Heart left ventricle (tissue), 16 donors: ENCODE results near the gene GRP. TPM values are rescaled to one million over a fixed set of nuclear protein-coding genes. Genes with fewer than 3 reads are reported as not detected.

Experiments
- ATAC-seq, 4 donors: fragments of 200-7000 bp; cut with Tn5 transposase; one replicate each; pipeline ENCODE4 v1.9.1; 2020 to 2022; ENCODE audit warnings: moderate library complexity in 4 of 4, mild to moderate bottlenecking in 3 of 4, moderate number of reproducible peaks in 1 of 4
- DNase-seq, 5 donors: peaks; one replicate each; pipeline ENCODE4 v3.0.0-alpha.2; 2020
- H3K27ac ChIP-seq, 12 donors: fragments of 200-600 bp; sonication (generic) in 4 of 12; one replicate each; pipeline versions ENCODE4 v1.5.0 to v1.8.0; 2016 to 2022; ENCODE audit warnings: mild to moderate bottlenecking in 2 of 12
- H3K27me3 ChIP-seq, 9 donors: fragments of 200-600 bp; sonication (generic) in 2 of 9; one replicate each; pipeline versions ENCODE4 v1.5.1 to v1.8.0; 2016 to 2022; ENCODE audit warnings: mild to moderate bottlenecking in 3 of 9
- H3K36me3 ChIP-seq, 9 donors: fragments of 200-600 bp; sonication (generic) in 2 of 9; one replicate each; pipeline versions ENCODE4 v1.5.0 to v1.8.0; 2018 to 2022; ENCODE audit warnings: mild to moderate bottlenecking in 2 of 9
- H3K4me1 ChIP-seq, 12 donors: fragments of 200-600 bp; sonication (generic) in 4 of 12; one replicate each; pipeline versions ENCODE4 v1.5.0 to v1.8.0; 2016 to 2022; ENCODE audit warnings: mild to moderate bottlenecking in 3 of 12
- H3K4me3 ChIP-seq, 12 donors: fragments of 200-600 bp; sonication (generic) in 4 of 12; one replicate each; pipeline versions ENCODE4 v1.5.0 to v1.8.0; 2017 to 2022; ENCODE audit warnings: mild to moderate bottlenecking in 9 of 12, moderate library complexity in 4 of 12
- H3K9me3 ChIP-seq, 12 donors: fragments of 200-600 bp; sonication (generic) in 4 of 12; one replicate each; pipeline versions ENCODE4 v1.5.0 to v1.8.0; 2016 to 2022; ENCODE audit warnings: mild to moderate bottlenecking in 1 of 12
- CTCF ChIP-seq, 12 donors: fragments of 200-600 bp; sonication (generic) in 4 of 12; IDR thresholded peaks; one replicate each; pipeline versions ENCODE4 v1.5.0 to v1.8.0; 2018 to 2022; ENCODE audit warnings: antibody characterized with exemption in 12 of 12, mild to moderate bottlenecking in 5 of 12
- POLR2A ChIP-seq, 2 donors: fragments of 450-650 bp; IDR thresholded peaks; one replicate each; pipeline ENCODE4 v1.6.1; 2017; ENCODE audit warnings: antibody characterized with exemption in 2 of 2, mild to moderate bottlenecking in 2 of 2, moderate library complexity in 2 of 2
- WGBS, 4 donors: extraction: QIAGEN DNeasy Blood & Tissue Kit in 2 of 4; methylation state at CpG; one replicate each; pipeline versions ENCODE4 v1.1.5 to v1.1.7; 2013 to 2018; 5-methylcytosine and 5-hydroxymethylcytosine counted together
- intact Hi-C, 10 donors: fragments of 100-400 bp; cut with DNase I; formaldehyde crosslinking; loops; one replicate each; pipeline versions ENCODE4 v1.11.1 to v1.14.2; 2022
- polyA plus RNA-seq, 2 donors: library from polyadenylated mRNA; stranded (reverse); fragments of 200-250 nt; gene quantifications; one replicate each; pipeline ENCODE4 v1.2.3, GENCODE V29; 2013
- total RNA-seq, 9 donors: library from RNA; depleted of rRNA in 2 of 9; stranded (reverse); fragments of >200 nt in 2 of 9; fragmentation: NEBNext Ultra II Directional in 3 of 9; extraction: Animal tissue kit (Norgen Biotek cat#: 25700) in 3 of 9; gene quantifications; one replicate each; pipeline versions ENCODE4 v1.1.0 to v1.2.4, GENCODE V29; 2016 to 2023
- donor health status: ischemic (EF 13 %, LVEDD 7.1; RV severe dilation, severe dysfunction).
- donor health status: healthy with polysubstance abuse.
- donor health status: DM: no; HTN: yes; CAD: no.
- donor health status: DM: no; HTN: no; CAD: no.
- donor health status: ischemic (EF 25% LVEDD 6.9; RV normal size, moderate dysfunction).
- donor health status: ischemic (EF 25% LVEDD 5.7; RV mildly dilated, moderate dysfunction).
- donor health status: healthy.
- donor health status: DM: yes; HTN: yes; CAD: no.
- donor health status: ischemic (EF 35%, LVEDD 5.7; RV mildly dilated, moderate dysfunction).
- donor health status: nonischemic (EF 11% LVEDD 7.7; RV severe dilation, severe dysfunction).
- donor health status: DM: yes; HTN: yes; CAD: no.
- donor health status: PGD.
- donor health status: ischemic (EF 29% LVEDD 5.4; RV normal size, mild dysfunction).
- donor health status: nonischemic (EF 23%, LVEDD 6.1; RV moderate dilation, normal function).

Gene GRP
- total and polyA plus RNA-seq, 11 donors: not detected

- H3K4me1 ChIP-seq: no peaks in the 10 kb centered on the region
- peaks cover 9 to 88% (median 49%) of the 10 kb centered on the region in 9 donors for H3K27me3 ChIP-seq
- WGBS, 4 donors: 48 to 59% (median 54%) methylated on average over 1 of the region's 1 CpG
- ATAC-seq (no peak), DNase-seq (no peak)
- H3K27ac ChIP-seq: no peak overlapping the region
- no peaks in the 10 kb centered on the region for H3K9me3 ChIP-seq
- TF ChIP-seq POLR2A (IDR thresholded peaks at IDR 0.05) (no peak), CTCF (IDR thresholded peaks at IDR 0.05) (no peak)
- no peak overlapping the region for H3K4me3 ChIP-seq
- no peaks in the 10 kb centered on the region for H3K36me3 ChIP-seq
- intact Hi-C loops: no loop called here
Observed at GRCh38 chr18:59279722-59280121, 59.8 kb downstream of the GRP start.

Other genes starting within 250 kb of the GRP start
- 10 to 100 TPM; 10.2 to 44.0 (median 18.1) TPM for gene SEC11C, start 80.3 kb upstream of the GRP start, total RNA-seq
- 10 to 100 TPM; 16.9 to 73.9 TPM for gene SEC11C, start 80.3 kb upstream of the GRP start, polyA plus RNA-seq
- not detected for gene RAX, start 53.3 kb downstream of the GRP start, total RNA-seq
- not detected for gene RAX, start 53.3 kb downstream of the GRP start, polyA plus RNA-seq
- not detected for gene CPLX4, start 98.5 kb downstream of the GRP start, total RNA-seq
- gene CPLX4, start 98.5 kb downstream of the GRP start, polyA plus RNA-seq: not detected
- gene LMAN1, start 139.1 kb downstream of the GRP start, total RNA-seq: 10 to 100 TPM; 48.6 to 72.9 (median 66.8) TPM
- gene LMAN1, start 139.1 kb downstream of the GRP start, polyA plus RNA-seq: 10 to 100 TPM; 16.5 to 50.5 TPM